Uterus (tissue), 4 donors: ENCODE data around the gene CAPN11. TPM values are rescaled to one million over a fixed set of nuclear protein-coding genes. Genes with fewer than 3 reads are reported as not detected.
"Not testable (repeated sequence)": the region's sequence is repeated elsewhere in the genome, so short reads cannot be mapped to it uniquely, and the experiment has no call there.

Experiments
- DNase-seq, 2 donors: peaks; one replicate each; pipeline ENCODE4 v3.0.0-alpha.2; 2019 to 2020
- H3K27ac ChIP-seq, 2 donors: fragments of 200-600 bp; sonication (generic); 1 replicate in 1 of 2; 2 replicates in 1 of 2; pipeline ENCODE4 v1.5.1; 2016 to 2018
- H3K27me3 ChIP-seq, 2 donors: fragments of 200-600 bp; sonication (generic); one replicate each; pipeline ENCODE4 v1.5.1; 2018 to 2019; ENCODE audit warnings: control low read depth in 1 of 2
- H3K36me3 ChIP-seq, 2 donors: fragments of 200-600 bp; sonication (generic); one replicate each; pipeline ENCODE4 v1.5.1; 2019; ENCODE audit warnings: control low read depth in 1 of 2
- H3K4me1 ChIP-seq, 2 donors: fragments of 200-600 bp; sonication (generic); one replicate each; pipeline ENCODE4 v1.5.1; 2018 to 2019; ENCODE audit warnings: control low read depth in 1 of 2
- H3K4me3 ChIP-seq, 2 donors: fragments of 200-600 bp; sonication (generic); 1 replicate in 1 of 2; 2 replicates in 1 of 2; pipeline ENCODE4 v1.5.1; 2018 to 2019; ENCODE audit warnings: mild to moderate bottlenecking in 1 of 2
- H3K9me3 ChIP-seq, 2 donors: fragments of 200-600 bp; sonication (generic); one replicate each; pipeline ENCODE4 v1.5.1; 2019; ENCODE audit warnings: control low read depth in 1 of 2
- POLR2A ChIP-seq, 2 donors: fragments of 450-650 bp; IDR thresholded peaks; one replicate each; pipeline ENCODE4 v1.6.1; 2016; ENCODE audit warnings: antibody characterized with exemption in 2 of 2, mild to moderate bottlenecking in 1 of 2, moderate library complexity in 1 of 2
- intact Hi-C: fragments of 100-400 bp; cut with DNase I; formaldehyde crosslinking; loops from one replicate; pipeline ENCODE4 v1.15.1; 2023; ENCODE audit warnings: low total_unique reads
- total RNA-seq, 4 donors: library from RNA; depleted of rRNA in 3 of 4; stranded (reverse); fragments of >200 nt in 3 of 4; gene quantifications; one replicate each; pipeline versions ENCODE4 v1.1.0 to v1.2.4, GENCODE V29; 2014 to 2023
- TF ChIP-seq, protein P1 (sequence below), 4 experiments: fragments of 200-600 bp in 2 of 4; fragments of 450-650 bp in 2 of 4; sonication (generic) in 2 of 4; IDR thresholded peaks; one replicate each; pipeline ENCODE4 v1.5.1; 2016 to 2019; ENCODE audit warnings: antibody characterized with exemption in 4 of 4, mild to moderate bottlenecking in 2 of 4, moderate library complexity in 1 of 4
- donor health status: DM: yes; HTN: yes; CAD: no.

The CAPN11 gene
- total RNA-seq, 4 donors from 2014 or later = 1.5 TPM; not detected in 3

GRCh38 chr6:44180406-44180805, 21.8 kb downstream of the CAPN11 start:
- intact Hi-C loops = no loop called here
- TF ChIP-seq, protein P1, sequence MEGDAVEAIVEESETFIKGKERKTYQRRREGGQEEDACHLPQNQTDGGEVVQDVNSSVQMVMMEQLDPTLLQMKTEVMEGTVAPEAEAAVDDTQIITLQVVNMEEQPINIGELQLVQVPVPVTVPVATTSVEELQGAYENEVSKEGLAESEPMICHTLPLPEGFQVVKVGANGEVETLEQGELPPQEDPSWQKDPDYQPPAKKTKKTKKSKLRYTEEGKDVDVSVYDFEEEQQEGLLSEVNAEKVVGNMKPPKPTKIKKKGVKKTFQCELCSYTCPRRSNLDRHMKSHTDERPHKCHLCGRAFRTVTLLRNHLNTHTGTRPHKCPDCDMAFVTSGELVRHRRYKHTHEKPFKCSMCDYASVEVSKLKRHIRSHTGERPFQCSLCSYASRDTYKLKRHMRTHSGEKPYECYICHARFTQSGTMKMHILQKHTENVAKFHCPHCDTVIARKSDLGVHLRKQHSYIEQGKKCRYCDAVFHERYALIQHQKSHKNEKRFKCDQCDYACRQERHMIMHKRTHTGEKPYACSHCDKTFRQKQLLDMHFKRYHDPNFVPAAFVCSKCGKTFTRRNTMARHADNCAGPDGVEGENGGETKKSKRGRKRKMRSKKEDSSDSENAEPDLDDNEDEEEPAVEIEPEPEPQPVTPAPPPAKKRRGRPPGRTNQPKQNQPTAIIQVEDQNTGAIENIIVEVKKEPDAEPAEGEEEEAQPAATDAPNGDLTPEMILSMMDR (IDR thresholded peaks at IDR 0.05) = no peak
- no peak for TF ChIP-seq POLR2A (IDR thresholded peaks at IDR 0.05)
- no peak for DNase-seq

GRCh38 chr6:44180886-44181285, 22.3 kb downstream of the CAPN11 start:
- Histone ChIP-seq H3K27me3 (no peaks in the 10 kb centered on the region), H3K9me3 (no peaks in the 10 kb centered on the region), H3K4me3 (no peak overlapping the region), H3K27ac (no peak overlapping the region), H3K4me1 (no peaks in the 10 kb centered on the region), H3K36me3 (no peaks in the 10 kb centered on the region)
- TF ChIP-seq POLR2A (IDR thresholded peaks at IDR 0.05) = no peak
- TF ChIP-seq, protein P1 (IDR thresholded peaks at IDR 0.05) = no peak
- intact Hi-C loops = no loop called here
- no peak for DNase-seq

More at GRCh38 chr6:44180406-44180805, 21.8 kb downstream of the CAPN11 start:
- Histone ChIP-seq H3K4me1 (no peaks in the 10 kb centered on the region), H3K9me3 (no peaks in the 10 kb centered on the region), H3K27me3 (no peaks in the 10 kb centered on the region), H3K36me3 (no peaks in the 10 kb centered on the region), H3K4me3 (no peak overlapping the region), H3K27ac (no peak overlapping the region)

DNA sequence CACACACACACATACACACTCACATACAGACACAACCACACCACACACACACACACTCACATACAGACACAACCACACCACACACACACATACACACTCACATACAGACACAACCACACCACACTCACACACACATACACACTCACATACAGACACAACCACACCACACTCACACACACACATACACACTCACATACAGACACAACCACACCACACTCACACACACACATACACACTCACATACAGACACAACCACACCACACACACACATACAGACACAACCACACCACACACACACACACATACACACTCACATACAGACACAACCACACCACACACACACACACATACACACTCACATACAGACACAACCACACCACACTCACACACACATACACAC, 23.2 kb downstream of the CAPN11 start:
- H3K4me3 ChIP-seq, H3K27ac ChIP-seq, H3K4me1 ChIP-seq, H3K36me3 ChIP-seq, H3K27me3 ChIP-seq, H3K9me3 ChIP-seq, DNase-seq: not testable (repeated sequence)
- intact Hi-C loops = loop anchor here (2.0 kb wide), 1 partner anchor 35 kb away; no protein-coding TSS in a partner anchor

- no peak for DNase-seq
- Histone ChIP-seq H3K9me3 (no peaks in the 10 kb centered on the region), H3K27ac (no peak overlapping the region), H3K27me3 (no peaks in the 10 kb centered on the region), H3K4me1 (no peaks in the 10 kb centered on the region), H3K36me3 (no peaks in the 10 kb centered on the region), H3K4me3 (no peak overlapping the region)
- intact Hi-C loops = loop anchor here (2.0 kb wide), 1 partner anchor 36 kb away; no protein-coding TSS in a partner anchor
- no peak for TF ChIP-seq POLR2A (IDR thresholded peaks at IDR 0.05)
- TF ChIP-seq, protein P1 (IDR thresholded peaks at IDR 0.05) = no peak
Observed at GRCh38 chr6:44182911-44183390, 24.3 kb downstream of the CAPN11 start.

- H3K4me3 ChIP-seq = no peak overlapping the region
- H3K4me1 ChIP-seq = no peaks in the 10 kb centered on the region
- intact Hi-C loops = loop anchor here (2.0 kb wide), 1 partner anchor 37 kb away; no protein-coding TSS in a partner anchor
- DNase-seq = no peak
- no peaks in the 10 kb centered on the region for H3K27me3 ChIP-seq
- no peaks in the 10 kb centered on the region for H3K9me3 ChIP-seq
- H3K27ac ChIP-seq = no peak overlapping the region
- TF ChIP-seq, protein P1 (IDR thresholded peaks at IDR 0.05) = no peak
- TF ChIP-seq POLR2A (IDR thresholded peaks at IDR 0.05) = no peak
- H3K36me3 ChIP-seq = no peaks in the 10 kb centered on the region
Observed at GRCh38 chr6:44183783-44184182, 25.2 kb downstream of the CAPN11 start.

DNA sequence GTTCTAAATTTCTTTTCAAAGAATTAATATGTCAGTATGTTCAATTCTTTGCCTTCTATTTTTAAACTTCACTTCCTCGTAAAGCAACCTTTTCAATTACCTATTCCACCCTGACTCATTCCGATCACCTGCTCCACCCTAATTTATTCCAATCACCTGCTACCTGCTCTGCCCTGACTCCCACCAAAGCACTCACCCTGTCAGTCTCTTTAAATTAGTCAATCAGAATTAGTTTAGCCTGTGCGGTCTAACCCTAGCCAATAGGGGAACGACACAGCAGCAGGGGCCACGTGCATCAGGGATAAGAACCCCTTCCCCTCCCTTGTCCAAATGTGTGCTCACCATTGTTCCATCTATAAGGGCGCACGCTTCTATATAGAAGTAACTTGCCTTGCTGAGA, 26.7 kb downstream of the CAPN11 start:
- DNase-seq, H3K27ac ChIP-seq, H3K4me3 ChIP-seq, H3K36me3 ChIP-seq, H3K27me3 ChIP-seq, H3K4me1 ChIP-seq, H3K9me3 ChIP-seq, intact Hi-C loops: not testable (repeated sequence)
